GM21576 (cell line): Measurements from ENCODE around the gene LZTR1.
"Not testable (repeated sequence)": the region's sequence is repeated elsewhere in the genome, so short reads cannot be mapped to it uniquely, and the experiment has no call there.

Experiments
- ATAC-seq: cut with Tn5 transposase; IDR thresholded peaks from one replicate; pipeline ENCODE4 v1.9.1; 2021; ENCODE audit warnings: mild to moderate bottlenecking, moderate library complexity; ENCODE audit not compliant: unreplicated experiment

LZTR1 gene

GRCh38 chr22:21030621-21031544 is 48.8 kb downstream of the LZTR1 start:
- ATAC-seq = no peak

GRCh38 chr22:21031545-21032036 is 49.5 kb downstream of the LZTR1 start:
- ATAC-seq = no peak

- no peak for ATAC-seq
Observed at GRCh38 chr22:21032037-21032867, 50.2 kb downstream of the LZTR1 start, which contains the start of gene SLC7A4. Gene SLC7A4, minus strand, starts transcription at chr22:21032561. Its CDS starts 749 bp downstream, at chr22:21031812.

- ATAC-seq = no peak
Observed at GRCh38 chr22:21032868-21033688, 51.0 kb downstream of the LZTR1 start.

GRCh38 chr22:21033895-21034294 is 51.8 kb downstream of the LZTR1 start:
- no peak for ATAC-seq

GRCh38 chr22:21034989-21035388 is 52.9 kb downstream of the LZTR1 start:
- no peak for ATAC-seq

- ATAC-seq = no peak
Observed at GRCh38 chr22:21038405-21038804, 56.3 kb downstream of the LZTR1 start.

GRCh38 chr22:21039158-21039557 is 57.1 kb downstream of the LZTR1 start:
- not testable (repeated sequence) for ATAC-seq

GRCh38 chr22:21041937-21042336 is 59.8 kb downstream of the LZTR1 start:
- no peak for ATAC-seq

- no peak for ATAC-seq
Observed at GRCh38 chr22:21042978-21043859, 61.1 kb downstream of the LZTR1 start.

GRCh38 chr22:21043860-21044535 is 61.9 kb downstream of the LZTR1 start:
- no peak for ATAC-seq

- ATAC-seq = no peak
Observed at GRCh38 chr22:21044931-21045584, 63.0 kb downstream of the LZTR1 start.

- ATAC-seq = peak; percentile 55
Observed at GRCh38 chr22:21045585-21046294, 63.6 kb downstream of the LZTR1 start, which contains the start of gene LRRC74B. Gene LRRC74B, plus strand, starts transcription at chr22:21045946. Its CDS starts 41 bp downstream, at chr22:21045987.

GRCh38 chr22:21047035-21047661 is 65.1 kb downstream of the LZTR1 start:
- ATAC-seq = no peak

GRCh38 chr22:21047730-21048129 is 65.6 kb downstream of the LZTR1 start:
- no peak for ATAC-seq

GRCh38 chr22:21048448-21048847 is 66.4 kb downstream of the LZTR1 start:
- not testable (repeated sequence) for ATAC-seq
